ENCODE results near the gene SUPT16H.

DNA sequence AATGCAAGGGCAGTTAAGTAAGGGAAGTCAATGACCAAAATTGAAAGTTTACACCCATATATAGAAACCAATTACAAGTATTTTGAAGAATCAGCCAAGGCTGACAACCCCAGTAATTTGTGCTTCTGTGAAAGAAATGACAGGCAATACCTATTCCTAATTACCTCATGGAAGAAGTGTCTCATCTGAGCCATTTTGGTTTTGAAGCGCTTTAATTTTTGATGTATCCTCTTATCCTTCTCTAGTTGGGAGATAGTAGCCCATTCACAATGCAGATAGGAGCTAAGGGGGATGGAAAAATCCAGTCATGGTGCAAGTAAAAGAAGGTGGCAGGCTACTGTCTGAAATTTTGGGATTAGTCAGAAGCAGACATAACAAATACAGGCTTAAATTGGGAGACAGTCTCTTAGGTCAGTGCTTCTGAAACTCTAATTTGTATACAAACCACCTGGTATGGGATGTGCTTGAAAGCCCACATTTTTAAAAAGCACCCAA lies 30.4 kb upstream of the SUPT16H start:
- TF ChIP-seq, protein P1, sequence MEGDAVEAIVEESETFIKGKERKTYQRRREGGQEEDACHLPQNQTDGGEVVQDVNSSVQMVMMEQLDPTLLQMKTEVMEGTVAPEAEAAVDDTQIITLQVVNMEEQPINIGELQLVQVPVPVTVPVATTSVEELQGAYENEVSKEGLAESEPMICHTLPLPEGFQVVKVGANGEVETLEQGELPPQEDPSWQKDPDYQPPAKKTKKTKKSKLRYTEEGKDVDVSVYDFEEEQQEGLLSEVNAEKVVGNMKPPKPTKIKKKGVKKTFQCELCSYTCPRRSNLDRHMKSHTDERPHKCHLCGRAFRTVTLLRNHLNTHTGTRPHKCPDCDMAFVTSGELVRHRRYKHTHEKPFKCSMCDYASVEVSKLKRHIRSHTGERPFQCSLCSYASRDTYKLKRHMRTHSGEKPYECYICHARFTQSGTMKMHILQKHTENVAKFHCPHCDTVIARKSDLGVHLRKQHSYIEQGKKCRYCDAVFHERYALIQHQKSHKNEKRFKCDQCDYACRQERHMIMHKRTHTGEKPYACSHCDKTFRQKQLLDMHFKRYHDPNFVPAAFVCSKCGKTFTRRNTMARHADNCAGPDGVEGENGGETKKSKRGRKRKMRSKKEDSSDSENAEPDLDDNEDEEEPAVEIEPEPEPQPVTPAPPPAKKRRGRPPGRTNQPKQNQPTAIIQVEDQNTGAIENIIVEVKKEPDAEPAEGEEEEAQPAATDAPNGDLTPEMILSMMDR (IDR thresholded peaks at IDR 0.05): no peak
- TF ChIP-seq POLR2A (IDR thresholded peaks at IDR 0.05): no peak

All from uterus (tissue), 2 donors.